ENCODE data around the gene OR52K1. TPM values are rescaled to one million over a fixed set of nuclear protein-coding genes. Genes with fewer than 3 reads are reported as not detected.

The OR52K1 gene
- total and polyA plus RNA-seq, 2 donors (not counting 1 experiment from before 2014, with no cell fraction given) = not detected

- Histone ChIP-seq H3K4me2 (ENCODE audit: extremely low read depth, insufficient read depth, low read length) (no peak overlapping the region), H3K4me3 (replicated peaks in 1 of 4; ENCODE audit: control extremely low read depth in 1 of 4, insufficient read depth in 1 of 4, low read depth in 3 of 4, low read length in 4 of 4) (no peak overlapping the region), H3K79me2 (ENCODE audit: control insufficient read depth, insufficient read depth, low read length) (no peaks in the 10 kb centered on the region), H2AFZ (ENCODE audit: low read length) (no peak overlapping the region), H3K9ac (ENCODE audit: insufficient read depth, low read length) (no peak overlapping the region), H3K36me3 (ENCODE audit: control insufficient read depth, insufficient read depth, low read length) (no peaks in the 10 kb centered on the region), H4K20me1 (ENCODE audit: control insufficient read depth, extremely low read depth, insufficient read depth, low read length) (no peaks in the 10 kb centered on the region), H3K27me3 (ENCODE audit: control insufficient read depth, insufficient read depth, low read length) (no peaks in the 10 kb centered on the region), H3K4me1 (ENCODE audit: control insufficient read depth, extremely low read depth, insufficient read depth, low read length) (no peaks in the 10 kb centered on the region), H3K9me3 (ENCODE audit: control insufficient read depth, insufficient read depth, low read depth, low read length) (no peaks in the 10 kb centered on the region), H3K27ac (ENCODE audit: insufficient read depth, low read length) (no peak overlapping the region)
- no peak for DNase-seq (ENCODE audit: low read depth in 2 of 2)
- TF ChIP-seq EZH2 (IDR thresholded peaks at IDR 0.05; ENCODE audit: low read length, missing control alignments) (no peak), CTCF (conservative IDR thresholded peaks at IDR 0.05 in 1 of 2, IDR thresholded peaks at IDR 0.05 in 1 of 2; ENCODE audit: low read depth in 1 of 2, low read length in 2 of 2) (no peak)
These were observed 22.9 kb upstream of the OR52K1 start for GRCh38 chr11:4459500-4459899.

- Histone ChIP-seq H3K36me3 (ENCODE audit: control insufficient read depth, insufficient read depth, low read length) (no peaks in the 10 kb centered on the region), H3K27ac (ENCODE audit: insufficient read depth, low read length) (no peak overlapping the region), H4K20me1 (ENCODE audit: control insufficient read depth, extremely low read depth, insufficient read depth, low read length) (no peaks in the 10 kb centered on the region), H2AFZ (ENCODE audit: low read length) (no peak overlapping the region), H3K4me3 (replicated peaks in 1 of 4; ENCODE audit: control extremely low read depth in 1 of 4, insufficient read depth in 1 of 4, low read depth in 3 of 4, low read length in 4 of 4) (no peak overlapping the region), H3K79me2 (ENCODE audit: control insufficient read depth, insufficient read depth, low read length) (no peaks in the 10 kb centered on the region), H3K27me3 (ENCODE audit: control insufficient read depth, insufficient read depth, low read length) (no peaks in the 10 kb centered on the region), H3K9ac (ENCODE audit: insufficient read depth, low read length) (no peak overlapping the region), H3K4me2 (ENCODE audit: extremely low read depth, insufficient read depth, low read length) (no peak overlapping the region), H3K9me3 (ENCODE audit: control insufficient read depth, insufficient read depth, low read depth, low read length) (no peaks in the 10 kb centered on the region), H3K4me1 (ENCODE audit: control insufficient read depth, extremely low read depth, insufficient read depth, low read length) (no peaks in the 10 kb centered on the region)
- DNase-seq (ENCODE audit: low read depth in 2 of 2) = no peak
- TF ChIP-seq EZH2 (IDR thresholded peaks at IDR 0.05; ENCODE audit: low read length, missing control alignments) (no peak), CTCF (conservative IDR thresholded peaks at IDR 0.05 in 1 of 2, IDR thresholded peaks at IDR 0.05 in 1 of 2; ENCODE audit: low read depth in 1 of 2, low read length in 2 of 2) (no peak)
These were observed 22.3 kb upstream of the OR52K1 start for GRCh38 chr11:4460151-4460550.

- TF ChIP-seq CTCF (conservative IDR thresholded peaks at IDR 0.05 in 1 of 2, IDR thresholded peaks at IDR 0.05 in 1 of 2; ENCODE audit: low read depth in 1 of 2, low read length in 2 of 2) = no peak
- no peak for TF ChIP-seq EZH2 (IDR thresholded peaks at IDR 0.05; ENCODE audit: low read length, missing control alignments)
- no peaks in the 10 kb centered on the region for H3K4me1 ChIP-seq (ENCODE audit: control insufficient read depth, extremely low read depth, insufficient read depth, low read length)
These were observed 18.0 kb upstream of the OR52K1 start for GRCh38 chr11:4464216-4465159.

More at GRCh38 chr11:4464216-4465159, 18.0 kb upstream of the OR52K1 start:
- peak; percentile 2 to 48 for DNase-seq (ENCODE audit: low read depth in 2 of 2)
- no peak overlapping the region for H2AFZ ChIP-seq (ENCODE audit: low read length)
- no peak overlapping the region for H3K9ac ChIP-seq (ENCODE audit: insufficient read depth, low read length)
- H3K36me3 ChIP-seq (ENCODE audit: control insufficient read depth, insufficient read depth, low read length) = no peaks in the 10 kb centered on the region
- no peak overlapping the region for H3K4me3 ChIP-seq (replicated peaks in 1 of 4; ENCODE audit: control extremely low read depth in 1 of 4, insufficient read depth in 1 of 4, low read depth in 3 of 4, low read length in 4 of 4)
- no peaks in the 10 kb centered on the region for H3K9me3 ChIP-seq (ENCODE audit: control insufficient read depth, insufficient read depth, low read depth, low read length)
- H3K27me3 ChIP-seq (ENCODE audit: control insufficient read depth, insufficient read depth, low read length) = no peaks in the 10 kb centered on the region
- no peak overlapping the region for H3K27ac ChIP-seq (ENCODE audit: insufficient read depth, low read length)
- H3K4me2 ChIP-seq (ENCODE audit: extremely low read depth, insufficient read depth, low read length) = no peak overlapping the region
- H4K20me1 ChIP-seq (ENCODE audit: control insufficient read depth, extremely low read depth, insufficient read depth, low read length) = no peaks in the 10 kb centered on the region
- H3K79me2 ChIP-seq (ENCODE audit: control insufficient read depth, insufficient read depth, low read length) = no peaks in the 10 kb centered on the region
